ENCODE results near the gene CASK.

Gene CASK

GRCh38 chrX:41923211-41923977 lies at the start of gene CASK:
Gene CASK (minus strand): TSS chrX:41923554. CDS start chrX:41922988, 566 bp downstream.
- in situ Hi-C loops (cut with MboI; ENCODE audit: low sequenced_read_pairs) = no loop called here

DNA sequence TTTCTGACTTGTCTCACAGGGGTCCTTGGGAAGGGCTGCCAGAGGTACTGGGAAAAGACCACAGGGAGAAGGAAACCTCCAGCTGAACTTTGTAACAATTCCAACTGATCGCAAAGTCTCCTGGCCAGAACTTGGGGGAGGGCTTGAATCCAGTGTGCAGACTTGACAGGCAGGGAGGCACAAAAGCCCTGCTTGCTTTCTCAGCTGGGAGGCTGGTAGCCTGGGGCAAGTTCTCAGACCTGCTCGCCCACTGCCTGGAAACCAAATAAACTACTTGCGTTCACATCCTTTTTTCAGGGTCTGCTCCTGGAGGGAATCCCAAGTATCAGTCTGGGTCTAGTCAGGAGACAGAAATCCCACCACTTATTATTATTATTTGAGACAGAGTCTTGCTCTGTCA lies 48.0 kb upstream of the CASK start:
- in situ Hi-C loops (cut with MboI; ENCODE audit: low sequenced_read_pairs) = no loop called here

DNA sequence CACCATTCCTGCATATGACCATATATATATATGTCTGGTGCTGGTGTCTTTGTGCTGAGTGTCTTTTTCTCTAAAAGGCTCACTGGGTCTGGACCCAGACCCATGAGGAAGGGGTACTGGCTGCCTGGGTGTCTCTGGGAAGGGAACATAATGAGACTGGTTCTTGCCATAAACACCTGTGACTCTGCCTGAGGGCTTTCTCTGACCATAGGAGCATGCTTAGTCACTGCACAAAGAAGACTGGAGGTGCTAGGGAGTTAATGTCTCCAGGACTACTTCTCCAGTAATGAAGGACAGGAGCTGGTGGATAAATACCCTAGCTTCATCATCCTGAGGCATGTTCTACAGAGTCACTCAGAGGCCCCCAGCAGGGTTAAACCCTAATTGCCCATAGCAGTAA lies 47.1 kb upstream of the CASK start:
- in situ Hi-C loops (cut with MboI; ENCODE audit: low sequenced_read_pairs) = no loop called here

- in situ Hi-C loops (cut with MboI; ENCODE audit: low sequenced_read_pairs) = no loop called here
Observed at GRCh38 chrX:41963348-41963747, 40.0 kb upstream of the CASK start.

DNA sequence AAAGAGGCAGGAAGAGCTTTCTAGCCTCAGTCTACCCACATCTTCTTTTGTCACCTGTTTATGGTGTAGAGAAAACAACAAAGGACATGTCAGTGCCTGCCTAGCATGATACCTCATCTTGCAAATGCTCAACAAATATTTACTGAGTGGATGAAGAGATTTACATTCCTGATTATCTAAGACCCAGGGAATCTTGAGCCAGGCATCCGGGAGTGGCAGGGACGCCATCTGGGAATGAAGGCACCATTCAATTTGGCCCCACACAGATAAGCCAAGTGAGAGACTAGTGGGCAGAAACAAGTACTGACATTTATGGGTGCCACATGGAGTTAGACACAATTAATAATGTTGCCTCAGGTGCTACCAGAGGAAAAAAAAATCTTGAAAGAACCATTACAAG lies 36.8 kb upstream of the CASK start:
- in situ Hi-C loops (cut with MboI; ENCODE audit: low sequenced_read_pairs) = no loop called here

DNA sequence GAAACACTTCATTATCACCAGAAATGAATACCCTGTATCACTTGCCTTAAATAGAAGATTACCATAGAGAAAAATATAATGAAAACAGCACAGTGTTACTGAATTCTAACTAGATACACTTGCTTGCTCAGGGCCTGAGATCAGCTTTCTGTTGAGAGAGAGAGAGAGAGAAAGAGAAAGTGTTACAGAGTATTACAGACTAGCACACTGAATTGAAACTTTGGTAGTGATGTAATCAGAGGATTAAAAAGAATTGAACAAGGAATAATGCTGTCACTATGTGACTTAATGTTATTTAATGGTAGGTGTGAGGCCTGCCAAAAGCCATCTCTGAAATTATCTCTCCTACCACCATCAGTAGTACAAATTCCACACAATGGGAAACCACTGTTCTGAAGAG lies 35.5 kb upstream of the CASK start:
- in situ Hi-C loops (cut with MboI; ENCODE audit: low sequenced_read_pairs) = no loop called here

DNA sequence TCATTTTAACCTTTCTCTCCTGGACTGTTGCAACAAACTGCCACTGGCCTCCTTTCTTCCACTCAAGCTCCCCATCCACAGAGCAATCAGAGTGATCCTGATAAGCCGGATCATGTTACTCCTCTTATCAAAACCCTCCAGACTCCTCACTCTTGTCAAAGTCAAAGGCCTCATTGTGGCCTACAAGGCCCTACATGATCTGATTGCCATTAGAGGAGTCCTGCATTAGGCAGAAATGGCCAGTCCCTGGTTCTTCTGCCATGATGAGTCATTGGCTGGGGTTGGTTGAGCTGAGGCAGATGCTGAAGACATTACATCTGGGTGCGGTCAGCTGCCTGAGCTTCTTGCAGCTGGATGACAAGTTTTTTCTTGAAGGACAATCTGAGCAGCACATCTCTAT lies 32.7 kb upstream of the CASK start:
- in situ Hi-C loops (cut with MboI; ENCODE audit: low sequenced_read_pairs) = no loop called here

DNA sequence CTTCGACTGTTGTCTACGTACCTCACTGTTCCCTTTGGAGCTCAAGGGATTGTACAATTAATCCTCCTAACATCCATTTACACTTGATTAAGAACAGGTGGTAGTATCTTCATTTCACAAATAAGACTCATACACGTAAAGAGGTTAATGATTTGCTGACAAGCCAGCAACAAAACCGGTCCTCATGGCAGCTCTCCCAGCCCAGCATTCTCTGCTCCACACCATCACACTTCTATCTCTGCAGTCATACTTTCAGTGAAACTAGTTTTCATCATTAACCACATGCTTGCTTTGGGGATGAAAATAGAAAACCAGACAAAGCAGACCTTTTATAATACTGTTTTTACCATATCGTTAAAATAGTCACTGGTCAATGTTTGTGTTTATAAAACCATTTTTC lies 28.7 kb upstream of the CASK start:
- in situ Hi-C loops (cut with MboI; ENCODE audit: low sequenced_read_pairs) = no loop called here

- in situ Hi-C loops (cut with MboI; ENCODE audit: low sequenced_read_pairs) = no loop called here
Observed at GRCh38 chrX:41946989-41947612, 23.7 kb upstream of the CASK start.

- in situ Hi-C loops (cut with MboI; ENCODE audit: low sequenced_read_pairs) = no loop called here
Observed at GRCh38 chrX:41946235-41946634, 22.9 kb upstream of the CASK start.

GRCh38 chrX:41935832-41936231 lies 12.5 kb upstream of the CASK start:
- in situ Hi-C loops (cut with MboI; ENCODE audit: low sequenced_read_pairs) = no loop called here

DNA sequence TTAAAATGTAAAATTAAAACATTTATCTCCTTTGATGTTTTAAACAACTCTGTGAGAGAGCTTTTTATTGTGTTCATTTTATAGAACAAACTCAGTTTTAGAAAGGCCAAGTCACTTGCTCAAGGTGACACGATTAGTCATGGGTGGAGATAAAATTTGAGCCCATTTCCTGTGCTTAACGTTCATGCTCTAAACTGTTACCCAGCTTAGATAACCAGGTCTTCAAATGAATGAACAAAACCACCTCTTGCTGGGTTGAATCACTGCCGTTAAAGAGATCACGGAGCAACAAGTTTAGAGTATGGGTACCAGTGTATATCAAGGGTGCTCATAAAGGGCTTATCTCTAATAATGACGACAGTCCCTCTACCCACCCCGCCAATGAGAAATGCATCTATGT lies 10.2 kb upstream of the CASK start:
- in situ Hi-C loops (cut with MboI; ENCODE audit: low sequenced_read_pairs) = no loop called here

GRCh38 chrX:41932885-41933284 lies 9.5 kb upstream of the CASK start:
- in situ Hi-C loops (cut with MboI; ENCODE audit: low sequenced_read_pairs) = no loop called here

DNA sequence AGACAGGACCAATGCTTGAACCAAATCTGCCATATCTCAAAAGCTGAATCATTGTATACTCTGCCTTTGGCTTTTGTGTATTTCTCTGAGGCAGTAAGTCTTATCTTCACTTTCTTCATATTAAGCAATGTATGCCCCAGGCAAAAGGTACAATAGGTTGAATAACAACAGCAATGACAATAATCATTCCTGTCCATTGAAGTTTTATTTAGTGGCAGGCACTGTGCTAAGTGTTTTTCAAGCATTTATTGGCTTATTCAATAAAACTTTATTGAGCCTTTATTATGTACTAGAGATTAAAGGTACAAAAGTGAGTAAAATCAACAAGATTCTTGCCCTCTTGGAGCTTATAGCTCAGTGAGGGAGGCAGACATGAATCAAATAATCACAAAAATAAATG lies 8.2 kb upstream of the CASK start:
- in situ Hi-C loops (cut with MboI; ENCODE audit: low sequenced_read_pairs) = no loop called here

DNA sequence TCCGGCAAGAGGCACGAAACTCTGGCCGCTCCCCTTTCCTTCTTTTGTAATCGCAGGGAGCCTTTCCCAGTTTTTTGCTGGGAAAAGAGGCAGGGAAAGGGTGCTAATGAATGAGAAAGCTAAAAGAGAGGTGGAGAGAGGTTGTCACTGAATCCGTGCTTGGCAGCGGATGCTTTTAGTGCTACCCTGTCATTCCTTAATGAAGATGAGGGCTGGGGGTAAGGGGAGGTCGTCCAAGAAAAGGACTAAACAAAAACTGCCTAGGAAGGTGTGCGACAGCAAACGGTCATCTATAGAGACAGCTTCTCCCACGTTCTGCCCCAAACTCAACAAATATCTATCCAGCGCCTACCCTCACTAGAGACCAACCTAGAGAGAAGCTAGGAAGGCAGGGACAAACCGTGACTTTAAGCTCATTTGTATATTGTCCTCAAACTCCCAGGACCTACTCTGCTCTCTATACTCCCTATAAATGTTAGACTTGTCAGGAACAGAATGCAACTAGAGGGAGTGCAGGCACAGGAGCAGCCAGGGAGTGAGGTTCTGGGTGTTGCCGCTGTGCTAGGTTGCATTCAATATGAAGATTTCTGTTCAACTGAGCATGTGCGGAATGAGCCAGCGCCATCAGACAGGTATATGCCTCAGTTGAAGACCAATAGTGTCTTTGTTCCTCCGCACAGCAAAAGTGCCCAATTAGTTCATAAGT lies 777 bp upstream of the CASK start:
- in situ Hi-C loops (cut with MboI; ENCODE audit: low sequenced_read_pairs) = no loop called here

- in situ Hi-C loops (cut with MboI; ENCODE audit: low sequenced_read_pairs) = no loop called here
Observed at GRCh38 chrX:41922431-41923151, 763 bp downstream of the CASK start.

DNA sequence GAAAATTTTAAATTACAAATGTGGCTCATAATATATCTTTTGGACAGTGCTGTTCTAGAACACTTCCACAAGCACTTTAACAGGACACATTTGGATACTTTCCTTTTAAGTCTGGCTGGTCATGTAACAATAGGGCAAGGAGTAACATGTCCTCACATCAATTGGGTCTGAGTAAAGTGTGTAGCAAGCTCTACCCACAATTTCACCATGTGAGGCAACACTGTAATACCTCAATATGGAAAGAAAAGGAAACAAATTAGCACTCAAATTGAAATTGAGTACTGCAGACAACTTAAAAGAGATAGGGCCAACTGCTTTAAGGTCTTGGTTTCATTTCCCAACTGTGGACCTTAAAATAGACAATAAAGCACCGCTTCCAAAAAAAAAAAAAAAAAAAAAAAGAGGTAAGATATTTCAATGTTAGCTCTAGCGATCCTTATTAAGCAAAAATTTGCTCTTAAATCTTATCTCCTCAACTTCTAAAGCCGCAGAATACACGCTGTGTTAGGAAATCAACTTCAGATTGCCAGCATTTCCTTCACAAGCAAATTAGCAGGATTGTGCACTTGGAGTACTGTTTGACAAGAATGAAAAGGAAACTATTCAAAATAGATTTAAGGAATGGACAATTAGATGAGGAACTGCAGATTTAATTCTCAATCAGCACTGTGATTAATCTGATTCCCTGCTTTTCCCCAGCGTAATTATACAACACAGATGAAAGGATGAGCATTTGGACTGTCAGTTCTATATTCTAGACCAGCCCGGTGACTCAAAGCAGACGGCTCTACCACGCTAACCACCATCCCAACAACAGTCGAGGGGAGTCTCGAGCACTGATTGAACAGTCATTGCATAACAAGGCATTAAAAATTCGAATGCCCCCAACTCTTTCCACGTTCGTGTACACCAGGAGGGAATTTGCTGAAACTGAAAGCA lies 1.6 kb downstream of the CASK start:
- in situ Hi-C loops (cut with MboI; ENCODE audit: low sequenced_read_pairs) = no loop called here

DNA sequence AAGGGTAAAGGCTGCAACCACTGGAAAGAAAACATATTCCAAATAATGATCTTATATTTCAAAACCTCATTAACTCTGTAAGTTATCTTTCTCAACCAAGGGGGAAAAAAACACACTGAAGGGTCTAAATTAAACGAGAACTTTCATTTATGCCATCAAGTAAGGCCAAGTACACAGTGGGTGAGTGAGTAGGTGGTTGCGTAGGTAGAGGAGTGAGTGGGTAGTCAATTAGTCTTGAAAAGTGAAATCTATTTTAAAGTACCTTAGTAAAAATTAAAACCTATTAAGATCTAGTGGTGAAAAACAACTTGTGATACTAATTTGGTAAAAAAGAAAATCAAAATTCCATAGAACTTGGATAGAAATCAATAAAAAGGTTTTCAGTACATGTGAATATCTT lies 3.5 kb downstream of the CASK start:
- in situ Hi-C loops (cut with MboI; ENCODE audit: low sequenced_read_pairs) = no loop called here

- in situ Hi-C loops (cut with MboI; ENCODE audit: low sequenced_read_pairs) = no loop called here
Observed at GRCh38 chrX:41917517-41917916, 5.8 kb downstream of the CASK start.

DNA sequence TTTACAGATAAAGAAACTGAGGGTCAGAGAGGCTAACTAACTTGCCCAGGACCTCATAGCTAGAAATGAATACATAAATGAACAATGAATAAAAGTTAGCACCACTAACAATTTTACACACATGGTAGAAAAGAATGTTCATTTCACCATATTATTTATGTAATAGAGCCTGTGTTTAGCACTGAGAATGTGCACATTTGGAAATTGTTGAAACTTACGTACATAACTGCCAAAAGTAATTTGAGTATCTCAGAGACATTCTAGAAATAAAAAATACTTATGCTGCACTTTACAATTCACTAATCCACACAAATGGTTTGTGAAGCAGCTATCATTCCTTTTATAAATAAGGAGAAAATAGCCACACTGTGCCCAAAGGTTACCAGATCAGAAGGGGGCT lies 9.9 kb downstream of the CASK start:
- in situ Hi-C loops (cut with MboI; ENCODE audit: low sequenced_read_pairs) = no loop called here
